Measurements from ENCODE around the gene ZNF688. TPM values are rescaled to one million over a fixed set of nuclear protein-coding genes. Genes with fewer than 3 reads are reported as not detected.

The ZNF688 gene
- total and polyA plus RNA-seq, 9 of the 15 experiments (the other 6 are each of a cell fraction or from before 2014, with no cell fraction given), result 0.48 to 12.9 (median 4.5) TPM

- TF ChIP-seq, protein P1, sequence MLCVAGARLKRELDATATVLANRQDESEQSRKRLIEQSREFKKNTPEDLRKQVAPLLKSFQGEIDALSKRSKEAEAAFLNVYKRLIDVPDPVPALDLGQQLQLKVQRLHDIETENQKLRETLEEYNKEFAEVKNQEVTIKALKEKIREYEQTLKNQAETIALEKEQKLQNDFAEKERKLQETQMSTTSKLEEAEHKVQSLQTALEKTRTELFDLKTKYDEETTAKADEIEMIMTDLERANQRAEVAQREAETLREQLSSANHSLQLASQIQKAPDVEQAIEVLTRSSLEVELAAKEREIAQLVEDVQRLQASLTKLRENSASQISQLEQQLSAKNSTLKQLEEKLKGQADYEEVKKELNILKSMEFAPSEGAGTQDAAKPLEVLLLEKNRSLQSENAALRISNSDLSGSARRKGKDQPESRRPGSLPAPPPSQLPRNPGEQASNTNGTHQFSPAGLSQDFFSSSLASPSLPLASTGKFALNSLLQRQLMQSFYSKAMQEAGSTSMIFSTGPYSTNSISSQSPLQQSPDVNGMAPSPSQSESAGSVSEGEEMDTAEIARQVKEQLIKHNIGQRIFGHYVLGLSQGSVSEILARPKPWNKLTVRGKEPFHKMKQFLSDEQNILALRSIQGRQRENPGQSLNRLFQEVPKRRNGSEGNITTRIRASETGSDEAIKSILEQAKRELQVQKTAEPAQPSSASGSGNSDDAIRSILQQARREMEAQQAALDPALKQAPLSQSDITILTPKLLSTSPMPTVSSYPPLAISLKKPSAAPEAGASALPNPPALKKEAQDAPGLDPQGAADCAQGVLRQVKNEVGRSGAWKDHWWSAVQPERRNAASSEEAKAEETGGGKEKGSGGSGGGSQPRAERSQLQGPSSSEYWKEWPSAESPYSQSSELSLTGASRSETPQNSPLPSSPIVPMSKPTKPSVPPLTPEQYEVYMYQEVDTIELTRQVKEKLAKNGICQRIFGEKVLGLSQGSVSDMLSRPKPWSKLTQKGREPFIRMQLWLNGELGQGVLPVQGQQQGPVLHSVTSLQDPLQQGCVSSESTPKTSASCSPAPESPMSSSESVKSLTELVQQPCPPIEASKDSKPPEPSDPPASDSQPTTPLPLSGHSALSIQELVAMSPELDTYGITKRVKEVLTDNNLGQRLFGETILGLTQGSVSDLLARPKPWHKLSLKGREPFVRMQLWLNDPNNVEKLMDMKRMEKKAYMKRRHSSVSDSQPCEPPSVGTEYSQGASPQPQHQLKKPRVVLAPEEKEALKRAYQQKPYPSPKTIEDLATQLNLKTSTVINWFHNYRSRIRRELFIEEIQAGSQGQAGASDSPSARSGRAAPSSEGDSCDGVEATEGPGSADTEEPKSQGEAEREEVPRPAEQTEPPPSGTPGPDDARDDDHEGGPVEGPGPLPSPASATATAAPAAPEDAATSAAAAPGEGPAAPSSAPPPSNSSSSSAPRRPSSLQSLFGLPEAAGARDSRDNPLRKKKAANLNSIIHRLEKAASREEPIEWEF (CRISPR knock-in tag; IDR thresholded peaks at IDR 0.05), result 0 out of 2 replicates have a peak, but pooled peaks have one; percentile 2
- TF ChIP-seq NBN (IDR thresholded peaks at IDR 0.05; ENCODE audit: low read depth) (0 out of 2 replicates have a peak, but pooled peaks have one; percentile 14), ETV5 (CRISPR knock-in tag; IDR thresholded peaks at IDR 0.05; ENCODE audit: low read depth) (no peak), ZNF592 (IDR thresholded peaks at IDR 0.05) (peak; percentile 80), E2F3 (CRISPR knock-in tag; IDR thresholded peaks at IDR 0.05) (0 out of 2 replicates have a peak, but pooled peaks have one; percentile 59)
- TF ChIP-seq, protein P2, sequence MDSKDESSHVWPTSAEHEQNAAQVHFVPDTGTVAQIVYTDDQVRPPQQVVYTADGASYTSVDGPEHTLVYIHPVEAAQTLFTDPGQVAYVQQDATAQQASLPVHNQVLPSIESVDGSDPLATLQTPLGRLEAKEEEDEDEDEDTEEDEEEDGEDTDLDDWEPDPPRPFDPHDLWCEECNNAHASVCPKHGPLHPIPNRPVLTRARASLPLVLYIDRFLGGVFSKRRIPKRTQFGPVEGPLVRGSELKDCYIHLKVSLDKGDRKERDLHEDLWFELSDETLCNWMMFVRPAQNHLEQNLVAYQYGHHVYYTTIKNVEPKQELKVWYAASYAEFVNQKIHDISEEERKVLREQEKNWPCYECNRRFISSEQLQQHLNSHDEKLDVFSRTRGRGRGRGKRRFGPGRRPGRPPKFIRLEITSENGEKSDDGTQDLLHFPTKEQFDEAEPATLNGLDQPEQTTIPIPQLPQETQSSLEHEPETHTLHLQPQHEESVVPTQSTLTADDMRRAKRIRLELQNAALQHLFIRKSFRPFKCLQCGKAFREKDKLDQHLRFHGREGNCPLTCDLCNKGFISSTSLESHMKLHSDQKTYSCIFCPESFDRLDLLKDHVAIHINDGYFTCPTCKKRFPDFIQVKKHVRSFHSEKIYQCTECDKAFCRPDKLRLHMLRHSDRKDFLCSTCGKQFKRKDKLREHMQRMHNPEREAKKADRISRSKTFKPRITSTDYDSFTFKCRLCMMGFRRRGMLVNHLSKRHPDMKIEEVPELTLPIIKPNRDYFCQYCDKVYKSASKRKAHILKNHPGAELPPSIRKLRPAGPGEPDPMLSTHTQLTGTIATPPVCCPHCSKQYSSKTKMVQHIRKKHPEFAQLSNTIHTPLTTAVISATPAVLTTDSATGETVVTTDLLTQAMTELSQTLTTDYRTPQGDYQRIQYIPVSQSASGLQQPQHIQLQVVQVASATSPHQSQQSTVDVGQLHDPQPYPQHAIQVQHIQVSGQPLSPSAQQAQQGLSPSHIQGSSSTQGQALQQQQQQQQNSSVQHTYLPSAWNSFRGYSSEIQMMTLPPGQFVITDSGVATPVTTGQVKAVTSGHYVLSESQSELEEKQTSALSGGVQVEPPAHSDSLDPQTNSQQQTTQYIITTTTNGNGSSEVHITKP (IDR thresholded peaks at IDR 0.05; ENCODE audit: partially characterized antibody), result peak; percentile 55
Observed at GRCh38 chr16:30571445-30572322, at the start of gene ZNF688 (continued).
